Caco-2 (cell line): ENCODE data around the gene ADPGK. TPM values are rescaled to one million over a fixed set of nuclear protein-coding genes. Genes with fewer than 3 reads are reported as not detected.
A peak's percentile ranks its signal among the peaks of the same experiment; 100 is the strongest.

ENCODE experiments used
- BruUV-seq: library from RNA; stranded (reverse); fragments of 400-500 nt; replicated peaks from 2 replicates; lab custom pipeline; 2021; lab: Mats Ljungman, UMichigan
- CTCF ChIA-PET: fragments of 300-600 bp; sonication (Branson Sonifier 250); formaldehyde crosslinking; loops from one replicate; lab custom pipeline; 2022; ENCODE audit warnings: antibody characterized with exemption; lab: Charles Lee
- POLR2A ChIA-PET: fragments of 300-600 bp; sonication (Branson Sonifier 250); formaldehyde crosslinking; loops from one replicate; lab custom pipeline; 2022; ENCODE audit warnings: antibody characterized with exemption; lab: Charles Lee
- DNase-seq, 2 experiments: peaks; one replicate each; pipeline versions ENCODE4 v3.0.0 to v3.0.0-alpha.2; 2020 to 2022
- H3K27me3 ChIP-seq: replicated peaks from 2 replicates; pipeline ENCODE4 v1.6.0; 2011; ENCODE audit warnings: low read length; ENCODE audit not compliant: control insufficient read depth, insufficient read depth
- H3K36me3 ChIP-seq: 2 replicates; pipeline ENCODE4 v1.5.1; 2011; ENCODE audit warnings: low read length; ENCODE audit not compliant: control insufficient read depth, insufficient read depth
- H3K4me1 ChIP-seq: fragments of 250-450 bp; sonication (Bioruptor Pico); 2 replicates; pipeline ENCODE4 v1.5.1; 2020; ENCODE audit warnings: mild to moderate bottlenecking
- H3K4me3 ChIP-seq: 2 replicates; pipeline ENCODE4 v1.5.1; 2011; ENCODE audit warnings: low read depth, mild to moderate bottlenecking, control low read depth, low read length
- H3K9me3 ChIP-seq: fragments of 250-450 bp; sonication (Bioruptor Pico); 2 replicates; pipeline ENCODE4 v1.5.1; 2020; ENCODE audit warnings: mild to moderate bottlenecking, moderate library complexity
- H3K27ac Mint-ChIP-seq: one replicate; pipeline ENCODE4 v1.8.0; 2022; ENCODE audit warnings: mixed read lengths; ENCODE audit not compliant: unreplicated experiment
- H3K27me3 Mint-ChIP-seq: one replicate; pipeline ENCODE4 v1.8.0; 2022; ENCODE audit warnings: mixed read lengths; ENCODE audit not compliant: insufficient read depth, unreplicated experiment
- H3K36me3 Mint-ChIP-seq: one replicate; pipeline ENCODE4 v1.8.0; 2022; ENCODE audit warnings: mild to moderate bottlenecking, mixed read lengths; ENCODE audit not compliant: insufficient read depth, unreplicated experiment
- H3K4me1 Mint-ChIP-seq: one replicate; pipeline ENCODE4 v1.8.0; 2022; ENCODE audit warnings: low read depth, mixed read lengths; ENCODE audit not compliant: unreplicated experiment
- H3K4me3 Mint-ChIP-seq: one replicate; pipeline ENCODE4 v1.8.0; 2022; ENCODE audit warnings: mild to moderate bottlenecking, moderate library complexity, mixed read lengths; ENCODE audit not compliant: unreplicated experiment
- H3K9me3 Mint-ChIP-seq: one replicate; pipeline ENCODE4 v1.8.0; 2022; ENCODE audit warnings: mixed read lengths; ENCODE audit not compliant: unreplicated experiment
- intact Hi-C: fragments of 100-400 bp; cut with micrococcal nuclease; formaldehyde crosslinking; loops from one replicate; pipeline ENCODE4 v1.10.0; 2022; ENCODE audit not compliant: unreplicated experiment
- total RNA-seq: library from RNA; stranded (reverse); gene quantifications from 2 replicates; pipeline ENCODE4 v1.2.3, GENCODE V29; 2022
- TF ChIP-seq, protein P1 (sequence below), 2 experiments: fragments of 200-600 bp in 1 of 2; IDR thresholded peaks; 1 replicate in 1 of 2; 2 replicates in 1 of 2; pipeline versions ENCODE4 v1.5.1 to v1.8.0; 2011 to 2022; ENCODE audit warnings: antibody characterized with exemption in 1 of 2, control low read depth in 1 of 2, inconsistent platforms in 1 of 2, low read depth in 1 of 2, low read length in 1 of 2, mild to moderate bottlenecking in 1 of 2, moderate library complexity in 1 of 2; ENCODE audit not compliant: insufficient read depth in 1 of 2, severe bottlenecking in 1 of 2, unreplicated experiment in 1 of 2

Gene ADPGK
- total RNA-seq, 1 experiment from 2014 or later, result 55.6 TPM

GRCh38 chr15:72801590-72802325, 18.2 kb upstream of the ADPGK start:
- intact Hi-C loops, result no loop called here
- Mint-ChIP-seq H3K9me3 (no peaks in the 10 kb centered on the region), H3K36me3 (no peaks in the 10 kb centered on the region), H3K27me3 (peaks cover 6% of the 10 kb centered on the region), H3K27ac (no peak overlapping the region), H3K4me1 (peaks cover 8% of the 10 kb centered on the region), H3K4me3 (no peak overlapping the region)
- BruUV-seq, result no TSS peak
- no peak for DNase-seq
- H3K9me3 ChIP-seq, result no peaks in the 10 kb centered on the region
- H3K27me3 ChIP-seq, result no peaks in the 10 kb centered on the region
- CTCF ChIA-PET, result interaction anchor here (0.7 kb wide), 1 partner anchor 812 kb away, joined by 3 read pairs; no protein-coding TSS in a partner anchor
- H3K36me3 ChIP-seq, result no peaks in the 10 kb centered on the region
- H3K4me1 ChIP-seq, result no peaks in the 10 kb centered on the region
- no peak overlapping the region for H3K4me3 ChIP-seq
- TF ChIP-seq, protein P1, sequence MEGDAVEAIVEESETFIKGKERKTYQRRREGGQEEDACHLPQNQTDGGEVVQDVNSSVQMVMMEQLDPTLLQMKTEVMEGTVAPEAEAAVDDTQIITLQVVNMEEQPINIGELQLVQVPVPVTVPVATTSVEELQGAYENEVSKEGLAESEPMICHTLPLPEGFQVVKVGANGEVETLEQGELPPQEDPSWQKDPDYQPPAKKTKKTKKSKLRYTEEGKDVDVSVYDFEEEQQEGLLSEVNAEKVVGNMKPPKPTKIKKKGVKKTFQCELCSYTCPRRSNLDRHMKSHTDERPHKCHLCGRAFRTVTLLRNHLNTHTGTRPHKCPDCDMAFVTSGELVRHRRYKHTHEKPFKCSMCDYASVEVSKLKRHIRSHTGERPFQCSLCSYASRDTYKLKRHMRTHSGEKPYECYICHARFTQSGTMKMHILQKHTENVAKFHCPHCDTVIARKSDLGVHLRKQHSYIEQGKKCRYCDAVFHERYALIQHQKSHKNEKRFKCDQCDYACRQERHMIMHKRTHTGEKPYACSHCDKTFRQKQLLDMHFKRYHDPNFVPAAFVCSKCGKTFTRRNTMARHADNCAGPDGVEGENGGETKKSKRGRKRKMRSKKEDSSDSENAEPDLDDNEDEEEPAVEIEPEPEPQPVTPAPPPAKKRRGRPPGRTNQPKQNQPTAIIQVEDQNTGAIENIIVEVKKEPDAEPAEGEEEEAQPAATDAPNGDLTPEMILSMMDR (IDR thresholded peaks at IDR 0.05; ENCODE audit: insufficient read depth in 1 of 2, low read depth in 1 of 2, low read length in 1 of 2, severe bottlenecking in 1 of 2, unreplicated experiment in 1 of 2), result no peak
- POLR2A ChIA-PET, result no interaction called here

GRCh38 chr15:72800833-72801481, 17.4 kb upstream of the ADPGK start:
- no peaks in the 10 kb centered on the region for H3K36me3 Mint-ChIP-seq
- ChIA-PET CTCF (no interaction called here), POLR2A (no interaction called here)
- no peak for DNase-seq
- no peak overlapping the region for H3K4me3 Mint-ChIP-seq
- no TSS peak for BruUV-seq
- no peaks in the 10 kb centered on the region for H3K9me3 Mint-ChIP-seq
- no peak overlapping the region for H3K4me3 ChIP-seq
- intact Hi-C loops, result no loop called here
- no peaks in the 10 kb centered on the region for H3K27me3 ChIP-seq
- no peaks in the 10 kb centered on the region for H3K4me1 ChIP-seq
- no peaks in the 10 kb centered on the region for H3K36me3 ChIP-seq
- TF ChIP-seq, protein P1 (IDR thresholded peaks at IDR 0.05; ENCODE audit: insufficient read depth in 1 of 2, low read depth in 1 of 2, low read length in 1 of 2, severe bottlenecking in 1 of 2, unreplicated experiment in 1 of 2), result no peak
- H3K27me3 Mint-ChIP-seq, result peaks cover 6% of the 10 kb centered on the region
- H3K4me1 Mint-ChIP-seq, result peaks cover 12% of the 10 kb centered on the region
- no peak overlapping the region for H3K27ac Mint-ChIP-seq
- H3K9me3 ChIP-seq, result no peaks in the 10 kb centered on the region

GRCh38 chr15:72797834-72798233, 14.3 kb upstream of the ADPGK start:
- TF ChIP-seq, protein P1 (IDR thresholded peaks at IDR 0.05; ENCODE audit: insufficient read depth in 1 of 2, low read depth in 1 of 2, low read length in 1 of 2, severe bottlenecking in 1 of 2, unreplicated experiment in 1 of 2), result no peak
- no peaks in the 10 kb centered on the region for H3K4me1 ChIP-seq
- no TSS peak for BruUV-seq
- Mint-ChIP-seq H3K27me3 (peaks cover 5% of the 10 kb centered on the region), H3K36me3 (no peaks in the 10 kb centered on the region), H3K27ac (no peak overlapping the region), H3K9me3 (no peaks in the 10 kb centered on the region), H3K4me3 (peak overlapping the region; percentile 87), H3K4me1 (peaks cover 12% of the 10 kb centered on the region)
- intact Hi-C loops, result loop anchor here (2.0 kb wide), 1 partner anchor 283 kb away; no protein-coding TSS in a partner anchor
- no peaks in the 10 kb centered on the region for H3K9me3 ChIP-seq
- H3K27me3 ChIP-seq, result no peaks in the 10 kb centered on the region
- ChIA-PET POLR2A (no interaction called here), CTCF (no interaction called here)
- DNase-seq, result no peak
- H3K4me3 ChIP-seq, result no peak overlapping the region
- H3K36me3 ChIP-seq, result no peaks in the 10 kb centered on the region
